GM20000 (cell line): ENCODE results near the gene GGACT.

Experiments used
- DNase-seq: peaks from one replicate; pipeline ENCODE4 v3.0.0; 2012; ENCODE audit warnings: low spot score
- CTCF ChIP-seq: IDR thresholded peaks from 2 replicates; pipeline ENCODE4 v1.5.1; 2012; ENCODE audit warnings: mild to moderate bottlenecking, control low read depth; ENCODE audit errors: extremely low read depth, missing control alignments

GGACT gene

GRCh38 chr13:100588331-100589177, at the start of gene GGACT:
Gene GGACT (minus strand): TSS chr13:100588789. CDS start chr13:100532591, 56,198 bp downstream.
- peak; percentile 96 for DNase-seq
- TF ChIP-seq CTCF: peak; percentile 87

- TF ChIP-seq CTCF: no peak
- DNase-seq: no peak
These were observed 49.2 kb upstream of the GGACT start for GRCh38 chr13:100637796-100638195.

- DNase-seq: no peak
- no peak for TF ChIP-seq CTCF
These were observed 48.8 kb upstream of the GGACT start for GRCh38 chr13:100637380-100637779.

GRCh38 chr13:100636441-100636840, 47.9 kb upstream of the GGACT start:
- no peak for DNase-seq
- TF ChIP-seq CTCF: no peak

- DNase-seq: no peak
- TF ChIP-seq CTCF: no peak
These were observed 47.4 kb upstream of the GGACT start for GRCh38 chr13:100636004-100636403.

- no peak for DNase-seq
- TF ChIP-seq CTCF: no peak
These were observed 46.1 kb upstream of the GGACT start for GRCh38 chr13:100634696-100635095.

GRCh38 chr13:100633461-100633860, 44.9 kb upstream of the GGACT start:
- no peak for DNase-seq
- TF ChIP-seq CTCF: no peak
